Activated T-cell treated with anti-CD3 and anti-CD28 coated beads, Interleukin-2, amount 50 U/mL, for 4 hours (primary cell): ENCODE results near the gene HECTD4. TPM values are rescaled to one million over a fixed set of nuclear protein-coding genes. Genes with fewer than 3 reads are reported as not detected.

Experiments used
- ATAC-seq, 2 donors: fragments of 200-7000 bp; cut with Tn5 transposase; one replicate each; pipeline ENCODE4 v1.10.0; 2021
- DNase-seq: peaks from one replicate; pipeline ENCODE4 v3.0.0-alpha.2; 2020
- H3K27me3 Mint-ChIP-seq: one replicate; pipeline ENCODE4 v1.8.0; 2021; ENCODE audit warnings: low read depth, mixed read lengths
- H3K36me3 Mint-ChIP-seq: one replicate; pipeline ENCODE4 v1.8.0; 2022; ENCODE audit warnings: mixed read lengths; ENCODE audit not compliant: insufficient read depth
- H3K4me1 Mint-ChIP-seq: one replicate; pipeline ENCODE4 v1.8.0; 2021; ENCODE audit warnings: low read depth, mixed read lengths
- H3K4me3 Mint-ChIP-seq: one replicate; pipeline ENCODE4 v1.8.0; 2021; ENCODE audit warnings: mild to moderate bottlenecking, moderate library complexity, mixed read lengths
- H3K9me3 Mint-ChIP-seq: one replicate; pipeline ENCODE4 v1.8.0; 2021; ENCODE audit warnings: mixed read lengths
- total RNA-seq, 3 donors: library from RNA; stranded (reverse); gene quantifications; one replicate each; pipeline ENCODE4 v1.2.1, GENCODE V29; 2021

Gene HECTD4
- total RNA-seq, 3 donors from 2014 or later, result 17.4 to 22.4 (median 19.0) TPM

DNA sequence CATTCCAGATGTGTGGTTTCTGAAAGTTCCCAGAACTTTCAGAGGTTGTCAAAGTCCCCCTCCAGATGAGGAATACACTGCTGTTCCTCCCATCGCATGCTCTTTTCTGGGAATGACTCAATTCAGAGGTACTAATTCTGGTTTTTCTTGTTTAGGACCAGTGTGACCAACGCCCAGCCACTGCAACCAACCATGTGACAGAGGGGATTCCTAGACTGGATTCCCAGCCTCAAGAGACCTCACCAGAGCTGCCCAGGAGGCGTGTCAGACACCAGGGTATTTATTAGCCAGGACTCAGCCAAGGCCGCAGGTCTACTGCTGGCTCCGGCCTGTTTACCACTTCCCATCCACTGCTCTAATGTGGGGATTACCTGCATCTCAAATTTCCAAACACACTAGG, 232.6 kb downstream of the HECTD4 start:
- Mint-ChIP-seq H3K4me1 (peaks cover 7% of the 10 kb centered on the region), H3K9me3 (no peaks in the 10 kb centered on the region), H3K27me3 (no peaks in the 10 kb centered on the region), H3K4me3 (no peak overlapping the region), H3K36me3 (peaks cover 56% of the 10 kb centered on the region)
- no peak for ATAC-seq
- no peak for DNase-seq

DNA sequence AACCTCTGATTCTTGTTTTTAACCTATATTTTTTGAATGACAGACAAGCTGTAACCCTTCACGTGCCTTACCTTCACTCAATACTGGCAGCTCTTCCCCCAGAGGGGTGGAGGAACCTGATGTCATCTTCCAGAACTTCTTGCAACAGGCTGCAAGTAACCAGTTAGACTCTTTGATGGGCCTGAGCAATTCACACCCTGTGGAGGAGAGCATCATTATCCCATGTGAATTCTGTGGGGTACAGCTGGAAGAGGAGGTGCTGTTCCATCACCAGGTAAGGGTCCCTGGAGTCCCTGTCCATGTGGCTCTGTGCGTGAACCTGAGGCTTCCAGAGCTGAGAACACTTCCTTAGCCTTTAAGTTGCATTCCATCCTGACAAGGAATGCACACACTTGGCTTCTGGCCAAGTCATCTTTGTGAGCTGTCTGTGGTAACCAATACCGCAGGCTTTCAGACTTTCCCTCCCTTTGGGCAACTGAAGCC, 234.2 kb downstream of the HECTD4 start:
- ATAC-seq (no peak), DNase-seq (no peak)

DNA sequence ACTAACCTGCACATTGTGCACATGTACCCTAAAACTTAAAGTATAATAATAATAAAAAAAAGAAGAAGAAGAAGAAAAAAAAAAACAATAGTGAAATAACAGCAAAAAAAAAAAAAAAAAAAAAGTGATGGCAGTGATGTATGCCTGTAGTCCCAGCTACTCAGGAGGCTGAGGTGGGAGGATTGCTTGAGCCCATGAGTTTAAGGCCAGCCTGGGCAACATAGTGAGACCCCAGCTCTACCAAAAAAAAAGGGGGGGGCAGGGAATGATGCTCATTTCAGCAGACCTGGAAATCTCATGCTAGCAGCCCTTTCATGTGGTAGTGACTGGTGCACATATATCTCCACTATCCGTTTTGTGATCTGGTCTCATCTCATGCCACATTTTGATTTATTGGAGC, 236.1 kb downstream of the HECTD4 start:
- Mint-ChIP-seq H3K9me3 (no peaks in the 10 kb centered on the region), H3K27me3 (no peaks in the 10 kb centered on the region), H3K4me3 (no peak overlapping the region), H3K4me1 (peaks cover 3% of the 10 kb centered on the region), H3K36me3 (peaks cover 36% of the 10 kb centered on the region)
- no peak for DNase-seq
- ATAC-seq, result no peak

More for the DNA sequence above, 234.2 kb downstream of the HECTD4 start:
- Mint-ChIP-seq H3K36me3 (peaks cover 43% of the 10 kb centered on the region), H3K27me3 (no peaks in the 10 kb centered on the region), H3K4me3 (no peak overlapping the region), H3K4me1 (peaks cover 7% of the 10 kb centered on the region), H3K9me3 (no peaks in the 10 kb centered on the region)

DNA sequence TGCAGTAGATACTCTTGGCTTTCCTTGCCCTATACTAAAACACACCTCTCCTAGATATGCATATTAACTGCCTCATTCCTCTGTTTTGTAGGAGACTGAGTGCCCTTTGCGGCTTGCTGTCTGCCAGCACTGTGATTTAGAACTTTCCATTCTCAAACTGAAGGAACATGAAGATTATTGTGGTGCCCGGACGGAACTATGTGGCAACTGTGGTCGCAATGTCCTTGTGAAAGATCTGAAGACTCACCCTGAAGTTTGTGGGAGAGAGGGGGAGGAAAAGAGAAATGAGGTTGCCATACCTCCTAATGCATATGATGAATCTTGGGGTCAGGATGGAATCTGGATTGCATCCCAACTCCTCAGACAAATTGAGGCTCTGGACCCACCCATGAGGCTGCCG, 241.5 kb downstream of the HECTD4 start:
- Mint-ChIP-seq H3K9me3 (no peaks in the 10 kb centered on the region), H3K36me3 (peaks cover 28% of the 10 kb centered on the region), H3K4me1 (peaks cover 5% of the 10 kb centered on the region), H3K27me3 (no peaks in the 10 kb centered on the region), H3K4me3 (no peak overlapping the region)
- DNase-seq, result no peak
- ATAC-seq, result no peak

DNA sequence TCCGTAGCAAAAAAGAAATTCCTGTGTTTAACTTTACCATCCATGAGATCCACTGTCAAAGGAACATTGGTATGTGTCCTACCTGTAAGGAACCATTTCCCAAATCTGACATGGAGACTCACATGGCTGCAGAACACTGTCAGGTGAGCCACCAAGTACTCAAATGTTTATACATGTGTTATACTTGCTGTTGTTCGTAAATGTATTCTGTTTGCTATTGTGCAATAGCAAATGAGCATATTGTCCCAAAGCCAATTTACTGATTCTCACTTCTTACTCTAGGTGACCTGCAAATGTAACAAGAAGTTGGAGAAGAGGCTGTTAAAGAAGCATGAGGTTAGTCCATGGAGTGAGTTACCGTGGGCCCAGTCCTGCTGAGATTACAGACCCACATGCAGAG, 247.5 kb downstream of the HECTD4 start:
- peaks cover 32% of the 10 kb centered on the region for H3K4me1 Mint-ChIP-seq
- H3K27me3 Mint-ChIP-seq, result no peaks in the 10 kb centered on the region
- H3K9me3 Mint-ChIP-seq, result no peaks in the 10 kb centered on the region
- H3K36me3 Mint-ChIP-seq, result peaks cover 8% of the 10 kb centered on the region
- DNase-seq (no peak), ATAC-seq (no peak)
- no peak overlapping the region for H3K4me3 Mint-ChIP-seq

- H3K9me3 Mint-ChIP-seq, result no peaks in the 10 kb centered on the region
- peaks cover 43% of the 10 kb centered on the region for H3K4me1 Mint-ChIP-seq
- no peaks in the 10 kb centered on the region for H3K27me3 Mint-ChIP-seq
- peaks cover 8% of the 10 kb centered on the region for H3K36me3 Mint-ChIP-seq
- no peak overlapping the region for H3K4me3 Mint-ChIP-seq
- no peak for DNase-seq
- ATAC-seq, result no peak
These were observed 248.8 kb downstream of the HECTD4 start for GRCh38 chr12:112133418-112133817.

GRCh38 chr12:112131686-112132085, 250.5 kb downstream of the HECTD4 start:
- no peak for ATAC-seq
- peaks cover 58% of the 10 kb centered on the region for H3K4me1 Mint-ChIP-seq
- no peak for DNase-seq
- peaks cover 11% of the 10 kb centered on the region for H3K36me3 Mint-ChIP-seq
- no peaks in the 10 kb centered on the region for H3K27me3 Mint-ChIP-seq
- no peak overlapping the region for H3K4me3 Mint-ChIP-seq
- no peaks in the 10 kb centered on the region for H3K9me3 Mint-ChIP-seq

GRCh38 chr12:112130441-112130998, 251.7 kb downstream of the HECTD4 start:
- H3K4me3 Mint-ChIP-seq, result peak overlapping the region; percentile 54
- peak; percentile 77 to 84 for ATAC-seq

DNA sequence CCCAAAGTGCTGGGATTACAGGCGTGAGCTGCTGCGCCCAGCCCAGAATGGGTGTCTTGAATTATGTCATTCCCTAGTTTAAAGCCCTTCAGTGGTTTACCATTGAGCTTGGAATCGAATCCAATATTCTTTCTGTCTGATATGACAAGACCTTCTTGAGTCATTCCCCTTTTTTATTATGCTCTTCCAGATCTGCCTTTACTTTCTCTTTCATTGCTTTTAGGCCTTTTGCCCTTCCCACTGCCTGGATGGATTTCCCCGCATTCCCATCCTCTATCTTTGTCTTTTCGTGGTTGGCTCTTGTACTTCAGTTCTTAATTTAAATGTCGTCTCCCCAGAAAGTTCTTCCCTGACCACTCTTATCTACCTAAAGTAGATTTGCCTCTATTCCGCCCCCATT, 255.3 kb downstream of the HECTD4 start:
- no peak for DNase-seq
- Mint-ChIP-seq H3K27me3 (no peaks in the 10 kb centered on the region), H3K4me3 (peak overlapping the region; percentile 90), H3K9me3 (no peaks in the 10 kb centered on the region), H3K4me1 (peaks cover 52% of the 10 kb centered on the region), H3K36me3 (peaks cover 6% of the 10 kb centered on the region)
- no peak for ATAC-seq

More at GRCh38 chr12:112130441-112130998, 251.7 kb downstream of the HECTD4 start:
- Mint-ChIP-seq H3K27me3 (no peaks in the 10 kb centered on the region), H3K36me3 (peaks cover 11% of the 10 kb centered on the region), H3K4me1 (peaks cover 63% of the 10 kb centered on the region), H3K9me3 (no peaks in the 10 kb centered on the region)
- DNase-seq, result no peak

DNA sequence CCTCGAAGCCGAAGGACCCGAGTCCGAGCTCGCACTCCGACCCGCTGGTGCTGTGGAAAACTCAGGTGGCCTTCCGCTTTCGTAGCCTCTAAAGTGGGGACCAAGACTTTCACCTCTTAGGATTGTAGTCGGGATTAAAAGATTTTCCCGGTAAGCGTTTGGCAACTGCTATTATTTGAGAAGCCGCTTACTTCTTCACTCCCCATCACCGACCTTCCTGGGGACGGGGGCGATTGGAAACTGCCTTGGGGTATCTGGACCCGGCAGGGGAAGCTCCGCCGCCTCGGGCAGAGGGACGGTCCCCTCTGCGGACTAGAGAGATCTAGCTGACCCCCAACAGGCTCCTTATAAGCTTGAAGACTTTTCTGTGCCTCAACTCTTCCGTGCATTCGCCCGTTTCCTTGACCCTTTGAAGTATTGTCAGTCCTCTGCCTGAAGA, 256.2 kb downstream of the HECTD4 start:
- H3K9me3 Mint-ChIP-seq, result no peaks in the 10 kb centered on the region
- peaks cover 44% of the 10 kb centered on the region for H3K4me1 Mint-ChIP-seq
- DNase-seq (no peak), ATAC-seq (no peak)
- peaks cover 4% of the 10 kb centered on the region for H3K36me3 Mint-ChIP-seq
- peak overlapping the region; percentile 90 for H3K4me3 Mint-ChIP-seq
- no peaks in the 10 kb centered on the region for H3K27me3 Mint-ChIP-seq

DNA sequence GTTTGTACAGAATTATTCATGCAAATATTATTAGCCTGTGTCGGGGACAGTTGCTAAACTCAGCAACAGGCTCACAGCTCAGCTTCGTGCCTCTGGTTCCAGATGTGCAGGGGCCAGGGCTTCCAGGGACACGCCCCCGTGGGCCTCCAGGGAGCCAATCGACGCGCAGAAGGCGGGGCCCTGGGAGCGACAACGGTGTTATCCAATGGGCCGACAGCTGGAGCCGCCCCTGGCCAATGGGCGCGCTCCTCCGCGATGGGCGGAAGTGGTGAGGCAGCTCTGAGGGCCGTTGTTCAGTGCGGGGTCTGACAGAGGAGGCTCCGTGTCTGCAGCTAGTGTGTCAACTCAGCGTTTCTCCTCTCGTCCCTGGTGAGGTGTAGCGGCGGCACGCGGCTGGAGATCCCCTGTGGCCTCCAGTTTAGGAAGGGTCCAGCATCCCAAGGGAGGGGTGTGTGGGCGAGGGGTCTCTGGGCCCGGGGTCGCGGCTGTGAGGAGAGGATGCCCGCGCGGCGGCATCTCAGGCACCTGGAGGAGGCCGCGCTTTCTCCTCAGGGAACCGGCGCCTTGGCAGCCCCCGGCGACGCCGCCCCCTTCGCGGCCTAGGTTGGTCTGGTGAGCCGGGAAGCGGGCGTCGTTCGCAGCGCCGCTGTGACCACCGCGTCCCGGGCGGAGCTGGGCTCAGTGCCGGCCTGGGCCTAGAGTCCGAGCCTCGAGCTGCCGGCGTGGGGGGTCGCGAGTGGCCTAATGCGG, 256.8 kb downstream of the HECTD4 start, which contains the start of gene TRAFD1:
TRAFD1 (plus strand) TSS at position 311 of the 750 bp plus-strand sequence. CDS start 4,963 bp downstream, outside the sequence.
- Mint-ChIP-seq H3K4me1 (peaks cover 39% of the 10 kb centered on the region), H3K36me3 (peaks cover 2% of the 10 kb centered on the region), H3K4me3 (peak within 1 kb of the TSS; percentile 90), H3K27me3 (peaks cover 3% of the 10 kb centered on the region), H3K9me3 (no peaks in the 10 kb centered on the region)
- DNase-seq (peak; percentile 98), ATAC-seq (peak; percentile 100)

GRCh38 chr12:112124918-112125249, 257.3 kb downstream of the HECTD4 start:
- Mint-ChIP-seq H3K27me3 (peaks cover 3% of the 10 kb centered on the region), H3K9me3 (no peaks in the 10 kb centered on the region), H3K4me1 (peaks cover 36% of the 10 kb centered on the region), H3K36me3 (peaks cover 2% of the 10 kb centered on the region), H3K4me3 (peak overlapping the region; percentile 90)
- ATAC-seq (no peak), DNase-seq (no peak)

DNA sequence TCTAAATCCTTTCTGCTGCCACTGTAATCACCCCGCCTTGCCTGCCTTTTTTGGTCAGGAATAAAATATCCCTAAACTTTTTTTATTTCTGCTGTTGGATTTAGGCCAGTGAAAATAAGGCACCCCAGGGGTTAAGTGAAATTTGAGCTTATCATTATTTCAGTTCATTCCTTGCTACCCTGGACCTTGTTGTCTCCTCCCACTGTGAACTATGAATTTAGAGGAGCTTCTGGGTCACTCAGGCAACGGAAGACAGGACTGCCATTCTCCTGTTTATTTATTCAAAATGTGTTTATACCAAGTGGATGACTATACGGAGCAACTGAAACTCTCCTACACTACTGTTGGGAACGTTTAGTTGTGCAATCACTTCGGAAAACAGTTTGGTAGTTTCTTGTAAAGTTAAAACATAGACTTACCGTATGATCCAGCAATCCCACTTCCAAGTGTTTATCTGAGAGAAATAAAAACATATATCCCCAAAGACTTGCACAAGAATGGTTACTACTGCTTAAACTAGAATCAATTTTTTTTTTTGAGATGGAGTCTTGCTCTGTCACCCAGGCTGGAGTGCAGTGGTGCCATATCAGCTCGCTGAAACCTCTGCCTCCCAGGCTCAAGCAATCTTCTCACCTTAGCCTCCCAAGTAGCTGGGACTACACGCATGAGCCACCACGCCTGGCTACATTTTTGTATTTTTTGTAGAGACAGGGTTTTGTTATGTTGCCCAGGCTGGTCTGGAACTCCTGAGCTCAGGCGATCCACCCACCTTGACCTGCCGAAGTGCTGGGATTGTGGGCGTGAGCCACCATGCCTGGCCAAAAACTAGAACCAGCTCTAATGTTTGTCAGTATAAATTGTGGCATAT, 259.2 kb downstream of the HECTD4 start:
- no peaks in the 10 kb centered on the region for H3K9me3 Mint-ChIP-seq
- peaks cover 20% of the 10 kb centered on the region for H3K4me1 Mint-ChIP-seq
- H3K4me3 Mint-ChIP-seq, result no peak overlapping the region
- ATAC-seq, result no peak
- DNase-seq, result no peak
- peaks cover 2% of the 10 kb centered on the region for H3K36me3 Mint-ChIP-seq
- peaks cover 3% of the 10 kb centered on the region for H3K27me3 Mint-ChIP-seq

DNA sequence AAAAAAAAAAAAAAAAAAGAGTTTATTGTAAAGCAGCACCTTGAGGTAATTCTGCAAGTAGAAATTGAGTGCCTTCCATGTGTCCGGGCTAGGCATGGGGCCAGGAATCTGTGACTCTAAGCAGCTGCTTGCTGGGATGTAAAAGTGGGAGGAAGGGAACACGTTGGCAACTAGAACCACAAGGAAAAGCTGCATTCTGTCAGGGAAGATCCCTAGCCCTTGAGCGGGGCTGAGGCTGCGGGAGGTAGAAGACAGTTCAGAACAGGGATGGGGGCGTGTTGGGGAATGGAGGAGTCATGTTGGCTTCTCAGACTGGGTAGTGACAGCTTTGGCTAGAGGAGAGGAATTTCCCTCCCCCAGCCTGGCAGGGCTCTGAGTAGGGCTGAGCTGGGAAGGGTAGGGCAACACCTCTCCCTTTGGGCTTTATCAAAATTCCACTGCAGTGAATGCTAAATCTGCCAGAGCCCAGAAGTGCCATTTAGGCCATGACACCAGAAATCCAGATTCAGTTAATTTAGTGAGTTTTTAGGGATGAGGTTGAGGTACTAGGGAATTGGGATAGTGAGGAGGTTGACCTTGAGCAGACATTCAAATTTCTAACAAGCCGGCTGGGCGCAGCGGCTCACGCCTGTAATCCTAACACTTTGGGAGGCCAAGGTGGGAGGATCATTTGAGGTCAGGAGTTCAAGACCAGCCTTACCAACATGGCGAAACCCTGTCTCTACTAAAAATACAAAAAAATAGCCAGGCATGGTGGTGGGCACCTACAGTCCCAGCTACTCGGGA, 260.3 kb downstream of the HECTD4 start:
- DNase-seq (no peak), ATAC-seq (no peak)
- Mint-ChIP-seq H3K9me3 (no peaks in the 10 kb centered on the region), H3K4me1 (peaks cover 12% of the 10 kb centered on the region), H3K36me3 (peaks cover under 1% of the 10 kb centered on the region), H3K27me3 (peaks cover 3% of the 10 kb centered on the region), H3K4me3 (no peak overlapping the region)
